ENCODE data around the gene VMP1. TPM values are rescaled to one million over a fixed set of nuclear protein-coding genes. Genes with fewer than 3 reads are reported as not detected.

Gene VMP1
- total and polyA plus RNA-seq, 2 of the 13 experiments (the other 11 are each of a cell fraction or from before 2014, with no cell fraction given), result 186 to 271 TPM

GRCh38 chr17:59762824-59763374, 55.4 kb downstream of the VMP1 start:
- Histone ChIP-seq H3K79me2 (ENCODE audit: insufficient read depth, low read length) (peaks cover 12% of the 10 kb centered on the region), H3K27ac (ENCODE audit: extremely low read length, insufficient read depth, low read length) (peak overlapping the region; percentile 76), H3K9me3 (ENCODE audit: low read length) (no peaks in the 10 kb centered on the region), H3K36me3 (replicated peaks in 1 of 2; ENCODE audit: control insufficient read depth in 1 of 2, insufficient read depth in 2 of 2, low read length in 2 of 2) (peaks cover 4 to 30% of the 10 kb centered on the region in 2 experiments; a peak in 4 of 5 replicates), H3K4me2 (ENCODE audit: low read depth, low read length) (no peak overlapping the region), H2AFZ (ENCODE audit: low read length) (no peak overlapping the region), H3K4me3 (replicated peaks in 1 of 3; ENCODE audit: insufficient read depth in 1 of 3, low read depth in 2 of 3, low read length in 3 of 3) (no peak overlapping the region), H4K20me1 (ENCODE audit: insufficient read depth, low read length) (no peaks in the 10 kb centered on the region), H3K9ac (ENCODE audit: insufficient read depth, low read depth, low read length) (no peak overlapping the region), H3K27me3 (ENCODE audit: control insufficient read depth in 1 of 2, insufficient read depth in 2 of 2, low read length in 2 of 2) (no peaks in the 10 kb centered on the region), H3K4me1 (ENCODE audit: insufficient read depth, low read length) (peaks cover 35% of the 10 kb centered on the region)
- in situ Hi-C loops (cut with HindIII; ENCODE audit: extremely low pct_ligation_motif_present, low pct_unique_long_range_greater_than_20kb), result no loop called here
- no peak for TF ChIP-seq ASH2L (IDR thresholded peaks at IDR 0.05; ENCODE audit: insufficient read length, low read depth, low read length)
- no peak for TF ChIP-seq ZUFSP (CRISPR knock-in tag; IDR thresholded peaks at IDR 0.05; ENCODE audit: borderline replicate concordance)
- no peak for TF ChIP-seq ZSCAN12 (CRISPR knock-in tag; IDR thresholded peaks at IDR 0.05)
- no peak for TF ChIP-seq ZNF512B (CRISPR knock-in tag; IDR thresholded peaks at IDR 0.05; ENCODE audit: borderline replicate concordance)
- TF ChIP-seq ZNF598 (CRISPR knock-in tag; IDR thresholded peaks at IDR 0.05; ENCODE audit: borderline replicate concordance), result no peak
- no peak for TF ChIP-seq CREB1 (IDR thresholded peaks at IDR 0.05)
- TF ChIP-seq CREB1 (CRISPR knock-in tag; IDR thresholded peaks at IDR 0.05), result 0 out of 2 replicates have a peak, but pooled peaks have one; percentile 10
- FAIRE-seq (no peak), ATAC-seq (no peak), DNase-seq (ENCODE audit: low spot score) (no peak)
- CTCF ChIA-PET (ENCODE audit: low intra/inter-chr PET ratio, low total read pairs), result no interaction called here
- intact Hi-C loops (cut with micrococcal nuclease; ENCODE audit: unreplicated experiment), result no loop called here
- BruUV-seq (replicated peaks), result no TSS peak
- POLR2A ChIA-PET, result interaction anchor here (0.5 to 2.8 kb wide), 4 partner anchors 9 to 75 kb away, joined by 3 to 22 read pairs (median 13); no protein-coding TSS in a partner anchor
